ENCODE data around the gene CYBB. TPM values are rescaled to one million over a fixed set of nuclear protein-coding genes. Genes with fewer than 3 reads are reported as not detected.

The CYBB gene
- total RNA-seq, 1 experiment from 2014 or later: 0.40 TPM

- Histone ChIP-seq H3K4me2 (ENCODE audit: low read length) (peak overlapping the region; percentile 71), H2AFZ (ENCODE audit: low read length) (no peak overlapping the region), H3K79me2 (ENCODE audit: low read length) (no peaks in the 10 kb centered on the region), H3K9me2 (replicated peaks; ENCODE audit: low read length) (no peaks in the 10 kb centered on the region), H3K27ac (ENCODE audit: low read length) (peak overlapping the region; percentile 48; the same call in 1 of the 2 replicates), H3F3A (ENCODE audit: low read length, unreplicated experiment) (no peaks in the 10 kb centered on the region), H3K9ac (ENCODE audit: low read length) (0 out of 2 replicates have a peak overlapping the region, but pooled peaks have one; percentile 27), H3K27me3 (ENCODE audit: low read length) (no peaks in the 10 kb centered on the region), H3K9me3 (ENCODE audit: low read length) (no peaks in the 10 kb centered on the region), H4K20me1 (ENCODE audit: low read length) (no peaks in the 10 kb centered on the region), H3K36me3 (ENCODE audit: low read depth, low read length) (no peaks in the 10 kb centered on the region), H3K4me3 (ENCODE audit: low read length) (peak overlapping the region; percentile 21; the same call in 1 of the 2 replicates), H3K4me1 (ENCODE audit: insufficient read depth, low read length) (peaks cover 12% of the 10 kb centered on the region)
- intact Hi-C loops (cut with micrococcal nuclease): loop anchor here (1.0 to 10.0 kb wide), 7 partner anchors 79 to 350 kb away; partner anchors contain the start of gene LANCL3
- no peak for TF ChIP-seq EZH2 (IDR thresholded peaks at IDR 0.05; ENCODE audit: low read length, unreplicated experiment)
- no peak for TF ChIP-seq EZH2phosphoT487 (IDR thresholded peaks at IDR 0.05; ENCODE audit: borderline replicate concordance, low read length)
- TF ChIP-seq CTCF (conservative IDR thresholded peaks at IDR 0.05; ENCODE audit: low read depth, low read length): no peak
- BruUV-seq (replicated peaks): no TSS peak
- CTCF ChIA-PET: interaction anchor here (0.7 to 1.5 kb wide), 3 partner anchors 10 to 78 kb away, joined by 3 to 5 read pairs (median 3); no protein-coding TSS in a partner anchor
- DNase-seq (peak; percentile 47), ATAC-seq (peak; percentile 79)
- POLR2A ChIA-PET (ENCODE audit: unreplicated experiment): no interaction called here
Observed at GRCh38 chrX:37824491-37825214, 44.8 kb downstream of the CYBB start.

- H3K36me3 ChIP-seq (ENCODE audit: low read depth, low read length): no peaks in the 10 kb centered on the region
- no peaks in the 10 kb centered on the region for H3K27me3 ChIP-seq (ENCODE audit: low read length)
- CTCF ChIA-PET: interaction anchor here (0.6 to 1.5 kb wide), 5 partner anchors 9 to 101 kb away, joined by 3 to 5 read pairs (median 3); no protein-coding TSS in a partner anchor
- H3K4me3 ChIP-seq (ENCODE audit: low read length): peak overlapping the region; percentile 21; the same call in 1 of the 2 replicates
- H2AFZ ChIP-seq (ENCODE audit: low read length): no peak overlapping the region
- no peak for TF ChIP-seq EZH2 (IDR thresholded peaks at IDR 0.05; ENCODE audit: low read length, unreplicated experiment)
- peak; percentile 90 for TF ChIP-seq CTCF (conservative IDR thresholded peaks at IDR 0.05; ENCODE audit: low read depth, low read length)
- no peak for TF ChIP-seq EZH2phosphoT487 (IDR thresholded peaks at IDR 0.05; ENCODE audit: borderline replicate concordance, low read length)
- H3K4me2 ChIP-seq (ENCODE audit: low read length): peak overlapping the region; percentile 71
- DNase-seq (peak; percentile 61), ATAC-seq (peak; percentile 67)
- H3K9ac ChIP-seq (ENCODE audit: low read length): 0 out of 2 replicates have a peak overlapping the region, but pooled peaks have one; percentile 27
- intact Hi-C loops (cut with micrococcal nuclease): loop anchor here (1.0 to 10.0 kb wide), 5 partner anchors 80 to 349 kb away; no protein-coding TSS in a partner anchor
- no peaks in the 10 kb centered on the region for H4K20me1 ChIP-seq (ENCODE audit: low read length)
- no TSS peak for BruUV-seq (replicated peaks)
- no peaks in the 10 kb centered on the region for H3K79me2 ChIP-seq (ENCODE audit: low read length)
- no peaks in the 10 kb centered on the region for H3K9me3 ChIP-seq (ENCODE audit: low read length)
- H3F3A ChIP-seq (ENCODE audit: low read length, unreplicated experiment): no peaks in the 10 kb centered on the region
- POLR2A ChIA-PET (ENCODE audit: unreplicated experiment): no interaction called here
- H3K4me1 ChIP-seq (ENCODE audit: insufficient read depth, low read length): peaks cover 12% of the 10 kb centered on the region
- H3K9me2 ChIP-seq (replicated peaks; ENCODE audit: low read length): no peaks in the 10 kb centered on the region
- peak overlapping the region; percentile 48; the same call in 1 of the 2 replicates for H3K27ac ChIP-seq (ENCODE audit: low read length)
Observed at GRCh38 chrX:37825215-37825842, 45.5 kb downstream of the CYBB start.

Measured in PC-3 (cell line).